Gastrocnemius medialis (tissue), 4 donors: ENCODE results near the gene TIPRL.

Experiments
- CTCF ChIP-seq, 5 experiments: fragments of 450-650 bp in 3 of 5; fragments of 200-600 bp in 2 of 5; sonication (generic) in 2 of 5; IDR thresholded peaks in 4 of 5; conservative IDR thresholded peaks in 1 of 5; 1 replicate in 4 of 5; 2 replicates in 1 of 5; pipeline ENCODE4 v1.5.1; 2016 to 2019; ENCODE audit warnings: antibody characterized with exemption in 5 of 5, mild to moderate bottlenecking in 3 of 5, moderate library complexity in 3 of 5
- POLR2A ChIP-seq, 2 donors: fragments of 450-650 bp; IDR thresholded peaks; one replicate each; pipeline ENCODE4 v1.6.1; 2017; ENCODE audit warnings: antibody characterized with exemption in 2 of 2, mild to moderate bottlenecking in 2 of 2, moderate library complexity in 2 of 2

- no peak for TF ChIP-seq CTCF (IDR thresholded peaks at IDR 0.05 in 4 of 5, conservative IDR thresholded peaks at IDR 0.05 in 1 of 5)
- no peak for TF ChIP-seq POLR2A (IDR thresholded peaks at IDR 0.05)
These were observed 43.4 kb upstream of the TIPRL start for GRCh38 chr1:168135116-168135920.
